ENCODE measurements around the gene SSBP3. TPM values are rescaled to one million over a fixed set of nuclear protein-coding genes. Genes with fewer than 3 reads are reported as not detected.

Gene SSBP3
- total RNA-seq, 4 donors from 2014 or later = 28.7 to 162 (median 37.0) TPM

- Histone ChIP-seq H3K4me3 (no peak overlapping the region), H3K4me1 (no peaks in the 10 kb centered on the region), H3K27ac (no peak overlapping the region), H3K36me3 (peaks cover 0 to 18% (median 7%) of the 10 kb centered on the region in 4 donors), H3K27me3 (no peaks in the 10 kb centered on the region), H3K9me3 (no peaks in the 10 kb centered on the region)
- intact Hi-C loops (cut with DNase I; ENCODE audit: low total_unique reads) (loop anchor here (5.0 kb wide), 1 partner anchor 402 kb away; the partner anchor contains the start of gene NDC1), in situ Hi-C loops (cut with MboI; ENCODE audit: low pct_ligation_motif_present in 1 of 4, low pct_unique_long_range_greater_than_20kb in 1 of 4, low sequenced_read_pairs in 3 of 4) (no loop called here)
- TF ChIP-seq POLR2AphosphoS5 (IDR thresholded peaks at IDR 0.05) = no peak
- TF ChIP-seq EP300 (IDR thresholded peaks at IDR 0.05; ENCODE audit: low read depth) = no peak
- no peak for TF ChIP-seq CTCF (IDR thresholded peaks at IDR 0.05)
- TF ChIP-seq POLR2A (IDR thresholded peaks at IDR 0.05) = no peak
- WGBS, 2 donors (ENCODE audit: low coverage in 1 of 2) = 69 to 100% methylated on average over 1 to 10 of the region's 10 CpGs
- DNase-seq = no peak
These were observed 166.6 kb downstream of the SSBP3 start for GRCh38 chr1:54239631-54240031.

GRCh38 chr1:54239035-54239383, 167.2 kb downstream of the SSBP3 start:
- in situ Hi-C loops (cut with MboI; ENCODE audit: low pct_ligation_motif_present in 1 of 4, low pct_unique_long_range_greater_than_20kb in 1 of 4, low sequenced_read_pairs in 3 of 4) = no loop called here
- no peaks in the 10 kb centered on the region for H3K4me1 ChIP-seq
- 80 to 89% methylated on average over 5 of the region's 5 CpGs for WGBS, 2 donors (ENCODE audit: low coverage in 1 of 2)
- H3K4me3 ChIP-seq = no peak overlapping the region
- no peak for TF ChIP-seq POLR2A (IDR thresholded peaks at IDR 0.05)
- no peak for TF ChIP-seq CTCF (IDR thresholded peaks at IDR 0.05)
- no peak for TF ChIP-seq POLR2AphosphoS5 (IDR thresholded peaks at IDR 0.05)
- TF ChIP-seq EP300 (IDR thresholded peaks at IDR 0.05; ENCODE audit: low read depth) = no peak
- intact Hi-C loops (cut with DNase I; ENCODE audit: low total_unique reads) = no loop called here
- no peaks in the 10 kb centered on the region for H3K9me3 ChIP-seq
- no peaks in the 10 kb centered on the region for H3K27me3 ChIP-seq
- H3K36me3 ChIP-seq = peaks cover 0 to 18% (median 7%) of the 10 kb centered on the region in 4 donors
- DNase-seq = no peak
- H3K27ac ChIP-seq = no peak overlapping the region

GRCh38 chr1:54238353-54239034, 167.7 kb downstream of the SSBP3 start:
- in situ Hi-C loops (cut with MboI; ENCODE audit: low pct_ligation_motif_present in 1 of 4, low pct_unique_long_range_greater_than_20kb in 1 of 4, low sequenced_read_pairs in 3 of 4) = no loop called here
- Histone ChIP-seq H3K27ac (no peak overlapping the region), H3K27me3 (no peaks in the 10 kb centered on the region), H3K4me1 (no peaks in the 10 kb centered on the region), H3K4me3 (no peak overlapping the region), H3K9me3 (no peaks in the 10 kb centered on the region), H3K36me3 (peaks cover 0 to 18% (median 7%) of the 10 kb centered on the region in 4 donors)
- no peak for TF ChIP-seq POLR2A (IDR thresholded peaks at IDR 0.05)
- TF ChIP-seq CTCF (IDR thresholded peaks at IDR 0.05) = no peak
- no peak for TF ChIP-seq POLR2AphosphoS5 (IDR thresholded peaks at IDR 0.05)
- no peak for TF ChIP-seq EP300 (IDR thresholded peaks at IDR 0.05; ENCODE audit: low read depth)
- 77 to 87% methylated on average over 7 to 11 of the region's 12 CpGs for WGBS, 2 donors (ENCODE audit: low coverage in 1 of 2)
- no peak for DNase-seq
- intact Hi-C loops (cut with DNase I; ENCODE audit: low total_unique reads) = no loop called here

DNA sequence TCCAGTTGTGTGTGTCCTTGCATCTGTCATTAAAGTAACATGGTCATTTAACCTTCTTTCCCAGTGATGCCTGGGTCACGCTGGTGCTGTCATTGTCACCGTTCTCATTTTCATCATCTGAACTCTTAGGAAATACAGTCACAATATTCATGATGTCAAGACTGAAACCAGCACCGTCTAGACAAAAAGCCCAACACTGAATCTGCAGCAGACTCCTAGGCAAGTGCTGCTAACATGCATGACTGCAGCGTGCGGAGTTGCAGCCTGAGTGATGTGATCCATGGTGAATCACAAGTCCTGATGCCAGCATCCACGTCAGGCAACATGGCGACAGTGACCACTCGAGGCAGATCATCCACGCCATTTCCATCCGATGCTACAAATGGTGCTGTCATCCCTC, 168.6 kb downstream of the SSBP3 start:
- H3K4me1 ChIP-seq = no peaks in the 10 kb centered on the region
- no peak overlapping the region for H3K4me3 ChIP-seq
- 95% methylated on average over 10 of the region's 10 CpGs; no CpG with 5 or more reads in 1 of the 2 donors for WGBS, 2 donors (ENCODE audit: low coverage in 1 of 2)
- no peaks in the 10 kb centered on the region for H3K27me3 ChIP-seq
- intact Hi-C loops (cut with DNase I; ENCODE audit: low total_unique reads) (no loop called here), in situ Hi-C loops (cut with MboI; ENCODE audit: low pct_ligation_motif_present in 1 of 4, low pct_unique_long_range_greater_than_20kb in 1 of 4, low sequenced_read_pairs in 3 of 4) (no loop called here)
- H3K36me3 ChIP-seq = peaks cover 0 to 14% (median 7%) of the 10 kb centered on the region in 4 donors
- H3K9me3 ChIP-seq = no peaks in the 10 kb centered on the region
- TF ChIP-seq EP300 (IDR thresholded peaks at IDR 0.05; ENCODE audit: low read depth) = no peak
- no peak for TF ChIP-seq CTCF (IDR thresholded peaks at IDR 0.05)
- TF ChIP-seq POLR2A (IDR thresholded peaks at IDR 0.05) = no peak
- no peak for TF ChIP-seq POLR2AphosphoS5 (IDR thresholded peaks at IDR 0.05)
- DNase-seq = no peak
- H3K27ac ChIP-seq = no peak overlapping the region
